Kidney glomerular epithelial cell (primary cell): Measurements from ENCODE around the gene GPC6.

Experiments used
- DNase-seq: peaks from one replicate; lab custom pipeline; 2025; lab: John Stamatoyannopoulos, UW

Gene GPC6

GRCh38 chr13:94053986-94054593 is 827.5 kb downstream of the GPC6 start:
- DNase-seq, result no peak

DNA sequence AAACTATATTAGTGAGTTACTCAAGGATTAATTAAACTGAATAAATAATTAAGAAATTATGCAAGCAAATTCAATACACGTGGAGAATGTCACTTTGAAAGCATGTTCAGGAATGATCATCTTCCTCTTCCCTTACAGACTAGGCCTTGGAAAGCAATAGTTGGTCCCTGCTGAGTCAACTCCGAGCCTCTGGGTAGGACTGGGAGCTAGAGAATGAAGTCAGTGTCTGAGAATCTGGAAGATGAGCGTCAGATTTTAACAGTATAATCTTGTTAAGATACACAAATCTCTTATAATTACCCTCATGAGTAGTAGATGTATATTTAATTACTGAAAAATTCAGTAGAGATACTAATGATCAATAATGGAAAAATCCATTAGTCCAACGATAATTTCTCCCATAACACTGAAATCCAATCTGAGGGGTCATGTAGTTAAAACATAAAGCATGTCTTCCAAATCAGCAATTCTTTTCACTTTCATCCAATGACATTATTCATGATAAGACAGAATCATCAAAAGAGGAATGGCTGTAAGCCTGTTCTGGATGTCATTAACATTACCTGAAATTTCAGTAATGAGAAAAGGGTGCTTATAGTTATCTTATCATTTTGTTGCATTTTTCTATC is 829.9 kb downstream of the GPC6 start:
- DNase-seq, result no peak

DNA sequence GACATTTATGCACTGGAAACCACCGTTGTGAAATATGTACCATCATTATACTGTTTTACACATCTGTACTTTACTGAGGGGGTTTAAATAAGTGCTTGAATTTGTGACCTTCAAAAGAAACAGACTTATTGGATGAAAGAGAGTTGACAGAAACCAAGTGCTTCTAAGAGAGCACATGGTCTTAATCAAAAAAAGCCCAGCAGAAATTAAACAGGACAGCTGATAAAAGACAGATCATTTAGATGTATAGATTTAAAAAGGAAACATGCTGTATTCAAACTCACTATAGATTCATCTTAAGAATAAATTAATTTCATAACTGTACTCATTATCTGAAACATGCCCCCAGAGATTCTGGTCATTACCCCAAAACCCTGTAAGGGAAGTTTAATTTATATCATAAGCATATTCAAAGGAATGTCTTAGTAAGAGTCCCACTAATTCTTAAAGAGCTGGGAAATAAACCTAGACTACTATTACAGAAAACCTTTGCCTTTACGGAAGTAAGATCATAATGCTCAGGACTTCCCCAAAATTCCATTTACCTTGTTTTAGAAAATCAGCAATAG is 831.1 kb downstream of the GPC6 start:
- DNase-seq, result no peak

DNA sequence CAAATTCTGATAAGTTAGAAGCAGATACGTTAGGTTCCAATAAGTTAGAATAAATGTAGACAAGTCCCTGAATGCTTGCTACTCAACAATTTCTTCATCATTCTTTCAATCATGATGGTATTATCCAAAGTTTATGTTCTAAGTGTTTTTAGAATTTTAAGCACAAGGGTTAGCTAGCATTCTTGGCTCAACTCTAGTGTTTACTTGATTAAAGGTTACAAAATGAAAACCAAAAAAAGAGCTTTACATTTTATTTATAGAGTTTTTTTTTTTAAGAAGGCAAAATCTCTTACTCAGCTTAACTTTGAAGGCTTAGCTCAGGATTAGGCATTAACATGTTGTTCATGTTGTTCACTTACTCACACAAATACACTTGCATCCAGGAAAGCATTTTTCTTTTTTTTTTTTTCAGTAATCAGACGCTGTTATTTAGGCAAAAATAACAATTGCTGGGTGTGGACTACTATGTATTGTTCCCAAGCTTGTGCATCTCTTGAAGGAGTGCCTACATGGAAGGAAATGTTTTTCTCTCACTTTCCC is 832.3 kb downstream of the GPC6 start:
- no peak for DNase-seq

DNA sequence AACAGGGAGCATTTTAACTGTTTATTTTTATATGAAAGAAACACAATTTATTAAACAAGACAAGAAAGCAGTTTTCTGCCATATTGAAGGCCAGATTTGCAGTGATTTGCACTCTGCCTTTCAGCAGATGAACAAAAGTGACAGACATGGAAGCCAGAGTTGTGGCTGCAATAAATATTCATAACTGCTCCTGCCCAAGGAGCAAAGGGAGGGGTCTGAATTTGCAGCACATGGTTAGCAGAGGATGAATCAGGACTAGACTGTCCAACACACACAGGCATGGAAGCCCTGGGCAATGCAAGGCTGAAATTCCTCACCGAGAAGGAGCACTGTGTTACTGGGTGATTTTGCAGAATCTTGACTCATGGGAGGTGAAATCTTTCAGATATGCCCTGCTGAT is 834.7 kb downstream of the GPC6 start:
- peak; percentile 31 for DNase-seq

DNA sequence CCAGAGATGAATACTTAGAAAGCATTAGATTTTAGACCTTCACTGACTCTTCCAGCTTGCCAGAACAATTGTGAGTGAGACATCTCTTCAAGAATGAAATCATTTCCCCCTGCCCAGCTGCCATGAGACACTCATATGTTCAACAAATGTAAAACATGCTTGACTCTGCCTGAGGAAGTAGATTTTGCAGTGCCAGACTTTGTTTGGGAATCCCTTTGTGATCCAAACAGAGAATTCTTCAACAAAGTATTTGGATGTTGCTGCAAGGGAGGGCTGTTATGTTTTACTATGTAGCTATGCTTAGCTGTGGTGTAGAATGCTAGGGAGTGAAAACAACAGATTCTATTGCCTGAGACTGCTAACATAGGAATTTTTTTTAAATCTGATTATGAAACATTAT is 836.5 kb downstream of the GPC6 start:
- DNase-seq, result no peak

GRCh38 chr13:94063848-94064247 is 837.2 kb downstream of the GPC6 start:
- no peak for DNase-seq

DNA sequence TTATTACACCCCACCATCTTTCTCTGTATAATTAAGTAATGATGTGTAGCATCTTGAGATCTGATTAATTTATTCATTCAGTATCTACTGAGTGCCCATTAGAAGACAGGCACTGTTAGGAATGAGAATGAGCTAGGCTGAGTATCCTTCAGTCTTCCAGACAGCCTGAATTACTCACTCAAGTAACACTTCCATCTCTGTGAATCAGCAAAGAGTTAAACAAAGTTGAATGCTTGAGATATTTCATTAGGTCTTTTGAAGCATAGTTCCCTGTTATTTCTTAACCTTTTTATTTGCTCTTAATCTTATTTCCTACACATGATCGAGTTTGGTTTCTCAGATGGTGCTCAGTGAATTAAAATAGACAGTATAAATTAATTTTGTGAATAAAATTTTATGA is 839.1 kb downstream of the GPC6 start:
- peak; percentile 22 for DNase-seq

DNA sequence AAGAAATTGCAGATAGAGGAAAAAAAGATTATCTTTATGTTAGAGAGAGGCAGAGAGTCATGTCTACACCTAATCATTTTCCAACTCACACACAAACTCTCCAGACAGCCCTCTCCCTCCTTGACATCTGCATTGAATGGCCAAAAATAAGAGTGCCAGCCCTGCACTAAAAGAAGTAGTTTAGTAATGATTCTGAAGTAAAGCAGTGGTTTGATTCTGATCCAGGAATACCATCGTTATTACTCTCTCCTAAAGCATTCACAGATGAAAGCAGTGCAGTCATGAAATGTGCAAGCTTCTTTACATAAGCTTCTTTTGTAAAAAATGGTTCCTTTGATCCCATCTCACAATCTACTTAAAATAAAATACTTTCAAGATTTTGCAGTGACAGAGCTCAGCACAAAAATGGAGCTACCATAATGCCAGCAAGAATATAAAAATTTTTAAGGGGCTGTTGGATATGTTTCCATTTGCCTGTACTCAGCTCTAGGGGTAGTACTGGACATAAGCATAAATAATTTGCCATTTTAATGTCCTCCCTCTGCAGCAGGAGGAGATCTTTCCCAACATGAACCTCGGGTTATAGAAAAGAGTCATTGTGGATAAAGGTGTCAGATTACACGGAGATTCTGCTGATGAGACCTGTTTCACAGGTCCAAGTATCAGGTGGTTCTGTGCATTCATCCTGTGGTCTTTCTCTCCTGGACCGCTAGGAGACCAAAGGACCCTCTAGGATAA is 846.6 kb downstream of the GPC6 start:
- DNase-seq, result peak; percentile 32

GRCh38 chr13:94079876-94080275 is 853.3 kb downstream of the GPC6 start:
- no peak for DNase-seq

DNA sequence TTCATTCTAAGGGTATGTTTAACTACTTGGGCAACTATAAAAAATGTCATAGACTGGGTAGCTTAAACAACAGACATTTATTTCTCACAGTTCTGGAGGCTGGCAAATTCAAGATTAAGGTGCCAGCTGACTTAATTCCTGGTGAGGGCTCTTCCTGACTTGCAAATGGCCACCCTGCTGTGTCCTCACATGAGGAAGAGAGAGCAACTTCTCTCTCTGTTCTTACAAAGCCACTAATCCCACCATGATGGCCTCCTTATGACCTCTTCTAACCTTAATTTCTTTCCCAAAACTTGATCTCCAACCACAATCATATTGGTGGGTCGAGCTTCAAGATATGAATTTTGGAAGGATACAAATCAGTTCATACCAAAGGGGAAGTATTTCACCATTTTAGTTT is 853.9 kb downstream of the GPC6 start:
- no peak for DNase-seq

DNA sequence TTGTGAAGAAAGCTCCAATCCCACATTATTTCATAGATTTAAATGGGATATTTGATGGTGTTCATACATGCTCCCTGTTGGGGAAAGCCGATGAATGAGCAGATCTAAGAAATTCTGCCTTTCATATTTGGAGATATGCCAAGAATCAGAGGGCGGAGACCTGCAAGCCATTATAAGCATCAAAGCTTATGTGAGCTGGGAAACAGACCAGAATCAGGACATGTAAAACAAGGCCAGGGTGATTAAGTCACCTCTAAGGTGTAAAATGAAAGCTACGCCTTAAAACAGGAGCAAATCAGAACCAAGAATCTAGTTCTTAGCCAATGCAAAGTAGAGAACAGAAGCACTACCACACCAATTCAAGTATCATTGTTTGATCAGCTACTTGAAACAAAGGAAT is 860.5 kb downstream of the GPC6 start:
- no peak for DNase-seq

DNA sequence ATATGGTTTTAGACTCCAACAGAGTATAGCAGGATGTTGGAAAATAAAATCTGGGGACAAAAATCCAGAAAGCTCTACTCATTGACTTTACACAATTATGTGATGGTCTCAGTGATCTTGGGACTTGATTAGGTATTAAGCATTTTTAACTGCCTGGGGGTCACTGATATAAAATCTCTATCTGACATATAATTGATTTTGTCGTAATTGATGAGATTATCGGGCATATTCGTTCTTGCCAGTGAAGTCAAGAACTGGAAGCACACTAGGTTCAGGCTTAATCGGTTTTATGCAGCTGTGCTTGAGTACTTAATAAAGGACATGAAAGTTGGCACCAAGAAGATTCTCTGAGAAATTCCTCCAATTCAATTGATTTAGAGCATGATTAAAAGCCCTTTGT is 862.1 kb downstream of the GPC6 start:
- DNase-seq, result no peak

GRCh38 chr13:94090773-94091480 is 864.3 kb downstream of the GPC6 start:
- DNase-seq, result no peak

DNA sequence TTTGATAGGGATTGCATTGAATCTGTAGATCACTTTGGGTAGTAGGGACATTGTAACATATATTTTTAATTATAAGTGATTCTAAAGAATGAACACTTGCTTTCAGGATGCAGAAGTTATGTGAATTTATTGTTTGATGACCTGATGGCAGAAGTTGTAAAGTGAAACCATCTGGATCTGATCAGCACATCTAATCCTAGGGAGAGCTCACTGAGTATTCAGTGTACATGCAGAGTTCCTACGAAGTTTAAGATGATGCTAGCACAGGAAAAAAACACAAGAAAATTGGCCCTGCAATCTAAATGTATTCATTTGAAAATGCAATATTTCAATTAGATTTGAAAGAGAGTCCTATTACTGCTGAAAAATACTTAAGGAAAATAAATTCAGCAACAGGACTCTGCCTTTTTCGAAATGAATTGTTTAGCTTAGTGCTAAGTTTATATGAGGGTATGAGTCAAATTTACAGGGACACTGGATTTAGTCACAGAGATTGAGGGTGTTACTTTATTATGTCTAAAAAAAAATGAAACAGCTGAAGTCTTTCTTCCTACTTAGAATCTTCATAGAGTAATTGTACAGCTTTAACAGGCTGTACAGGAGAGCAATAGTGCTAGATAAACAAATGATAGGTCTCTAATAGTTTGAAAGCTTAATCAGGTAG is 867.2 kb downstream of the GPC6 start:
- DNase-seq, result no peak

DNA sequence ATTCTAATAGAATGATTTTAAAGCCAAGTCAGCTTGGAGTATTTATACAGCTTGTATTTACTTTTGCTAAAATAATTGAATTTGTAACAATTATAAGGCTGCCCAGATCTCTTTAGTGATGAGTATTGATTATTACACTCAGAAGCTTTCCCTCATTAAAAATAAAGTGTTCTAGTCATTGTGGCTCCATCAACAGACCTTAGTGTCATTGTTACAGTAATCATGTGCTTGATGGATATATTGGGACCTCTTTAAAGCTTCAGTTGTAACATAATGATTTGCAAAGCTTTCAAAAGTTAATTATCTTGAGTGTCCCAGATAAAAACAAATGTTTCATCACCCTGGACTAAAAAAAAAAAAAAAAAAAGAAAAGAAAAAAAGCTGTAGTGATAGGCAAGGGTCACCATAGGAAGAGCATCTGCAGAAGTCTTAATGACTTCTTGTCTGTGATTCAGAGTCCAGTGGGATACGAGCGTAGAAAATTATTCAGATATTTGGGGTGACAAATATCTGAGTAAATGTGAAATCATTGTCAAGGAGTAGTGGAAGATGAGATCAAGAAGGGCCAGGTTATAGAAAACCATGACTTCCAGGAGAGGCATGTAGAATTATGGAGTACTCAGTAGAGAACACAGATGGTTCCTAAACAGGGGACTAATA is 883.2 kb downstream of the GPC6 start:
- no peak for DNase-seq

DNA sequence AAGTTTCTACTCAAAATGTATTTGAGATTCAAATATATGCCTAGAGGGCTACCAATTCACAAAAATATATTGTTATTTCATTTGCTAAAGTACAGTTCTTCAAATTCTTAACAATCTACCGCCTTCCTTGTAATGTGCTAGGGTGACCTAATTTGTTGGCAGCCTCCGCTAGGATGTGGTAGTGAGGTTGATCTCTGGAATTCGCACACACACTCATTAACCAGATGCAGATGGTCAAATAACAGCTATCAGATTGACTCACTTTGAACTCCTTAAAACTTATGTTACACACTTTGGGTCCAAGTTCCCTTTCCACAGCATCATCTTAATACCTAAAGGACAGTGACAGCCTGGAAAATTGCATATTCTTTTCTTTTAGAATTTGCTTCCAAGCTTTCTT is 885.6 kb downstream of the GPC6 start:
- peak; percentile 91 for DNase-seq

GRCh38 chr13:94112731-94113130 is 886.1 kb downstream of the GPC6 start:
- DNase-seq, result no peak

GRCh38 chr13:94113245-94113644 is 886.6 kb downstream of the GPC6 start:
- no peak for DNase-seq

- no peak for DNase-seq
Observed at GRCh38 chr13:94114166-94114565, 887.6 kb downstream of the GPC6 start.

DNA sequence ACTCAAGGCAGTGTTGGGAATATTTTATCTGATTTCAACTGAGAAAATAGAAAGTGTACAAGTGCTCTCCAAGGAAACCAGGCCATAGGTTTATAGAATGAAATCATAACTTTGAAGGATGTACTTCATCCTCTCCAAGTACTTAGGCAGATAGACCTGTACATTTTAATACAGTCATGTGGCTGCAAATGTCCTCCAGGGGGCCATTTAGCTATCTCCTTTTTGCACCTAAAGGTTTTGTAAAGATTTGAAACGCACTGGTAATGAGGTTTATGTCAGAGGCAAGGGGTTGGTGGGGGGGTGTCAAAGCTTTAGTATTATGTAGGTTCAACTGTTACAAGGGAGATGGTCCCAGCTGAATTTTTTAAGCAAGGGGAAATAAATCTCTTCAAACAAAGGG is 888.4 kb downstream of the GPC6 start:
- no peak for DNase-seq
